ENCODE data around the gene ZBTB7C.

DNA sequence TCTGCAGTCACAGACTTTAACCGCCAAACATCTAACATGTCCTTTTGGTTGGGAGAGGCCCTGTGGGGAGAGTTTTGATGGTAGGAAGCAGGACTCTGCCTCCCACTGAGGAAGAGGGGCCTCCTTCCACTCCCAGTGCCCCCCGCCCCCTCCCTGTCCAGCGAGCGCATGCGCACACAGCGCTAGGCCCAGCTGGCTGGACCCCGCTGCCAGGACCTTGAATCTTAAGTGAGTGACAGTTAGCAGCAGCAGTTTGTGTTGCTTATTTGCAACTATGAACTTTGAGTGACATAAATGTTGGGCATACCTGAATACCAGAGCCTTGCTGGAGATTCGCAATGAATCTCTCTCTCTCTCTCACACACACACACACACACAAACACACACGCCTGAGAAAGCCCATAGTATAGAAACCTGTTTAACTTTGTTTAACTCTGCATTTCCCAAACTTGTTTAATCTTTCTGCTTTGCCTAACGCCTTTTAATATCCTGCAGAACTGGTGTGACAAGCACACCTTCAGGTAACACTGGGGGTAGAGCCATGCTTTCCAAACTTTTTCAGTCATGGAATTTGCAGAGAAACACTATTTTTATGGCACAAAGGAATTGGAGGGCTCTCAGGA lies 344.1 kb downstream of the ZBTB7C start:
- no peak for TF ChIP-seq POLR2A (IDR thresholded peaks at IDR 0.05)
- no peak for TF ChIP-seq CTCF (IDR thresholded peaks at IDR 0.05)

Data from esophagus squamous epithelium (tissue), 4 donors.